ENCODE results near the gene TTC3. TPM values are rescaled to one million over a fixed set of nuclear protein-coding genes. Genes with fewer than 3 reads are reported as not detected.

The TTC3 gene
- total RNA-seq, 1 donor from 2014 or later = 74.1 TPM

DNA sequence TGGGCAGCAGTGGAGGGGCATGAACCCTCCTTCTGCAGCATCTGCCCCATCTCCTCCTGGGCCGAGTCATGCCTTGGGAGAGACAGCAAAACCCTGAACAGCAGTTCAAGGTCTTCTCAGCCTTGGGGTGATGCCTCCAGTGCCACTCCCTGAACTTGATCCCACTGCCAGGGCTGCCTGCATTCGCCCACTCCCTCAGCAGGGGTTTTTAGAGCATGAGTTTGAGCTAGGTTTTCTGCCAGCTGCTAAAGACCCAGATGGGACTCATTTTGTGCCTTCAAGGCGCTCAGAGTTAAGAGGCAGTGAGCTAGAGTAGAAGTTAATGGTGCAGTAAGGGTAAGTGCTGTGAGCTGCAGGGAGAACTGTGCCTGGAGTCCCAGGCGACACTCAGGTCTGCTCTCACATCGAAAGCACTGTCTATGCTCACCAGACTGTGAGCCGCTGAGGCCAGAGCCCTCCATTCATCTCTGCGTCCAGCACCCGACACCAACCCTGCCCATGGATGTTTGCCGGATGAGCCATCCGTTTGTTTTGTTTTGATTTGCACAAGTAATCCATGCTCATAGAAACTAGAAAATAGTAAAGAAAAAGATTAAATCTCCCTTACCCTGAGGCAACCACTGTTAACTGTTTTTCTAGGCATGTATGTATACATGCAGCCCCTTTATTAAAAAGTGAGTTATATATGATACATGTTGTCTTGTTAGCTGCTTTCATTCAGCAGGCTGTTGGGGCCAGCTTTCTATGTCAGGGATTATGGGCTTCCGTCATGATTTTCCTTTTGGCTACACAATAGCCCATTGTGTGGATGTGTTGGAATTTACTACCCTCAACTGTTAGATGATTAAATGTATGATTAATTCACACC, 126.2 kb downstream of the TTC3 start:
- DNase-seq (ENCODE audit: low read depth) = no peak
- no peak for TF ChIP-seq CTCF (conservative IDR thresholded peaks at IDR 0.05; ENCODE audit: low read depth, low read length)
- H3K4me3 ChIP-seq (ENCODE audit: low read depth, low read length) = no peak overlapping the region

- H3K4me3 ChIP-seq (ENCODE audit: low read depth, low read length) = no peak overlapping the region
- no peak for DNase-seq (ENCODE audit: low read depth)
- TF ChIP-seq CTCF (conservative IDR thresholded peaks at IDR 0.05; ENCODE audit: low read depth, low read length) = no peak
These were observed 127.8 kb downstream of the TTC3 start for GRCh38 chr21:37200641-37201480.

GRCh38 chr21:37202221-37203110, 129.4 kb downstream of the TTC3 start:
- no peak for DNase-seq (ENCODE audit: low read depth)
- no peak for TF ChIP-seq CTCF (conservative IDR thresholded peaks at IDR 0.05; ENCODE audit: low read depth, low read length)
- no peak overlapping the region for H3K4me3 ChIP-seq (ENCODE audit: low read depth, low read length)

- no peak overlapping the region for H3K4me3 ChIP-seq (ENCODE audit: low read depth, low read length)
- DNase-seq (ENCODE audit: low read depth) = no peak
- no peak for TF ChIP-seq CTCF (conservative IDR thresholded peaks at IDR 0.05; ENCODE audit: low read depth, low read length)
These were observed 131.5 kb downstream of the TTC3 start for GRCh38 chr21:37204580-37204979.

DNA sequence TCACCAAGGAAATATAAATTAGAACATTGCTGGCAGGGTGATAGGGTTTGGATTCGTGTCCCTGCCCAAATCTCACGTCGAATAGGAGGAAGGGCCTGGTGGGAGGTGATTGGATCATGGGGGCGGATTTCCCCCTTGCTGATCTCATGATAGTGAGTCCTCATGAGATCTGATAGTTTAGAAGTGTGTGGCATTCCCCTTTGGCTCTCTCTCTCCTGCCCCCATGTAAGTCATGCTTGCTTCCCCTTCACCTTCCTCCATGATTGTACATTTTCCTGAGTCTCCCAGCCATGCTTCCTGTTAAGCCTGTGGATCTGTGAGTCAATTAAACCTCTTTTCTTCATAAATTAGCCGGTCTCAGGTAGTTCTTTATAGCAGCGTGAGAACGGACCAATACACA, 133.4 kb downstream of the TTC3 start:
- DNase-seq (ENCODE audit: low read depth) = no peak

More for the DNA sequence above, 133.4 kb downstream of the TTC3 start:
- TF ChIP-seq CTCF (conservative IDR thresholded peaks at IDR 0.05; ENCODE audit: low read depth, low read length) = no peak
- H3K4me3 ChIP-seq (ENCODE audit: low read depth, low read length) = no peak overlapping the region
